GM19452 (cell line): ENCODE results near the gene SDK1.
"Not testable (repeated sequence)": the region's sequence is repeated elsewhere in the genome, so short reads cannot be mapped to it uniquely, and the experiment has no call there.

Source experiments
- ATAC-seq: cut with Tn5 transposase; IDR thresholded peaks from one replicate; pipeline ENCODE4 v1.9.1; 2021; ENCODE audit not compliant: unreplicated experiment

SDK1 gene

GRCh38 chr7:4226524-4226882 is 925.5 kb downstream of the SDK1 start:
- ATAC-seq: no peak

DNA sequence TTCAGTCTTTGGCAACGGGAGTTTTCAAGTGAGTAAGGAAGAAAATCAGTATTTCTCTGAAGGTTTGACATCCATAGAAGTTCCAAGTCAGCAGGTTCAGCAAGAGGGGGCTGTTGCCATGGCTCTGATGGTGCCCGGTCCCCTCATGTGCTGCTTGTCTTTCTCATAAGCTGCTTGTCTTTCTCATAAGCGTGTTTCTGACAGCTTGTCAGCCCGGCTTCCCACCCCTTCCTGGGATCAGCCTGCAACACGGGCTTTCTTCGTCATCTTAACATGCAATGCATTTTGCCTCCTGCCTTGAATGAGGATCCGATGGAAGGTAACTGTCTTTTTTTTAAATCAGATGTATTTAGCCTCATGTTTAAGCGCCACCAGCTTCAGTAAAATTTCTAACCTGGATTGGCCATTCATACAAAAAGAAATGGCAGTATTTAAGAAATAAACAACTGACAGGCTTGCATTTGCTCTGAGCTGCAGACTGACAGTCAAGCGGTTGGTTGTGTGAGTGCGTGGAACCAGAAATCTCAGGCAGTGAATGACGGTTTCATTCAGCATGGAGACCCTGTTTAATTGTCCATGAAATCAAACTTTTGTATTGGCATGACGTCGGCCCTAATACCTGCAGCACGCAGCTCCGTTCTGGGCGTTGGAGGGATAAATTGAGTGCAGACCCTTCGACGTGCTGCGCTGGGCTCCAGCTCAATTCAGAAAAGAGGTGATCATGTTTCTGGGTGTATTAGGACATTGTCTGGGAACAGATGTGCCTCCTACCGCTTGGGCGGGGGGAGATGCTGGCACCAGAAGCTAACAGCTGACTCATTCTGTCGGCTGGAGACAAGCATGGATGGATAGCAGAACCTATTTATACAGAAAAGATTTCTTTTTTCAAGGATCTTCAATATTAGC is 926.3 kb downstream of the SDK1 start:
- no peak for ATAC-seq

DNA sequence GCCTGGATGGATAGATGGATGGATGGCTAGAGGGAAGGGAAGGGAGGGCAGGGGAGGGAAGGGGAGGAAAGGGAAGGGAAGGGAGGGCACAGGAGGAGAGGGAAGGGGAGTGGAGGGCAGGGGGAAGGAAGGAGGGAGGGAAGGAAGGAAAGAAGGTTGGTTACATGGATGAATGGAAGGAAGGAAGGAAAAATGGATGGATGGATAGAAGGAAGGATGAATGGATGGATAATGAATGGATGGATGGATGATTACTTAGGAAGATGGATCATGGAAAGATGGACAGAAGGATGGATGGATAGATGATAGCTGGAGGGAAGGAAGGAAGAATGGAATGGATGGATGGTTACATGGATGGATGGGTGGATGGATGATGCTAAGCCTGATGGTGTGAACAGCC is 929.3 kb downstream of the SDK1 start:
- no peak for ATAC-seq

DNA sequence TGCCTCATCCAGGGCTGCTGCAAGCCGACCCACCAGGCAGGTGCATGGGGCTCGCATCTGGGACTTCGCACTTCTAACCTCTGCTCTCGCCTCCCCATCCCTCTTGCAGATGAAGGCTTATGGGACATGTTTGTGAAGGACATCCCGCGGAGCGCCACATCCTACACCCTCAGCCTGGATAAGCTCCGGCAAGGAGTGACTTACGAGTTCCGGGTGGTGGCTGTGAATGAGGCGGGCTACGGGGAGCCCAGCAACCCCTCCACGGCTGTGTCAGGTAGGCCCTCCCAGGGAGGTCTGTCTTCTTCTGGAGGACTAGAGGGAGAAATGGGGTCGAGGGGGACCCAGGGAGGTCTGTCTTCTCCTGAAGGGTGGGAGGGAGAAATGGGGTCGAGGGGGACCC is 932.1 kb downstream of the SDK1 start:
- no peak for ATAC-seq

GRCh38 chr7:4233621-4234497 is 932.8 kb downstream of the SDK1 start:
- ATAC-seq: no peak

- ATAC-seq: no peak
Observed at GRCh38 chr7:4234498-4234855, 933.4 kb downstream of the SDK1 start.

DNA sequence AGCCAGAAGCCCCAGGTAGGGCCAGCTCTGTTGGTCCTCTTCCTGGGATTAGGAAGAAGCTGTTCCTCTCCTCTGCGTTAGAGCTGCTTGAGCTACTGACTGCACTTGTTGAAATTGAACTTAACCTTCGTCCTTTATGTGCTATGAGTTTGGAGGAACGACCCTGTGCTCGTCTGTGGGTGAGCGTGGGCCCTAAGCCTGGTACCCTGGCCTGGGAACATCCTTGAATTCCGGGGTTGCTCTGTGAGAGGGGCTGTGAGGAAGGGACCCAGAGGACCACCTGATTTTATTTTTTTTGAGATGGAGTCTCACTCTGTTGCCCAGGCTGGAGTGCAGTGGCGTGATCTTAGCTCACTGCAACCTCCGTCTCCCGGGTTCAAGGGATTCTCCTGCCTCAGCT is 933.8 kb downstream of the SDK1 start:
- no peak for ATAC-seq

GRCh38 chr7:4235596-4235995 is 934.5 kb downstream of the SDK1 start:
- no peak for ATAC-seq

DNA sequence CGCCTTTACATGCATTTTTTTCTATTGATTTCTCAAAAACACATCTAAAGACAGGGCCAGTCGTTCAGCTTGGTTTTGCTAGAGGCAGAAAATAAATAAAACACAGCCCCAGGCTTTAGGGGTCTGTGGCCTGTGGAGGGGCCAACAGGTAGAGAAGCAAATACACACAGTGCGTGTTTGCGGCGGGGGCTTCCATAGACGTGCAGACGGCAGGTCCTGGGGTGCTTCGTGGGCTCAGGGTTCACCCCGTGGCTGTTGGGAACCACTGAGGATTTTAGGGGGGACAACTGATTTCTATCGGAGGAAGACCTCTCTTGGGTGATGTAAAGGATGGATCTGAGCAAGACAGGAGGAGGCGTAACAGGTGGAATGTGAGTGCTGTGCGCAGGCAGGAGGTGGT is 935.3 kb downstream of the SDK1 start:
- no peak for ATAC-seq

- ATAC-seq: not testable (repeated sequence)
Observed at GRCh38 chr7:4236873-4237272, 935.8 kb downstream of the SDK1 start.

DNA sequence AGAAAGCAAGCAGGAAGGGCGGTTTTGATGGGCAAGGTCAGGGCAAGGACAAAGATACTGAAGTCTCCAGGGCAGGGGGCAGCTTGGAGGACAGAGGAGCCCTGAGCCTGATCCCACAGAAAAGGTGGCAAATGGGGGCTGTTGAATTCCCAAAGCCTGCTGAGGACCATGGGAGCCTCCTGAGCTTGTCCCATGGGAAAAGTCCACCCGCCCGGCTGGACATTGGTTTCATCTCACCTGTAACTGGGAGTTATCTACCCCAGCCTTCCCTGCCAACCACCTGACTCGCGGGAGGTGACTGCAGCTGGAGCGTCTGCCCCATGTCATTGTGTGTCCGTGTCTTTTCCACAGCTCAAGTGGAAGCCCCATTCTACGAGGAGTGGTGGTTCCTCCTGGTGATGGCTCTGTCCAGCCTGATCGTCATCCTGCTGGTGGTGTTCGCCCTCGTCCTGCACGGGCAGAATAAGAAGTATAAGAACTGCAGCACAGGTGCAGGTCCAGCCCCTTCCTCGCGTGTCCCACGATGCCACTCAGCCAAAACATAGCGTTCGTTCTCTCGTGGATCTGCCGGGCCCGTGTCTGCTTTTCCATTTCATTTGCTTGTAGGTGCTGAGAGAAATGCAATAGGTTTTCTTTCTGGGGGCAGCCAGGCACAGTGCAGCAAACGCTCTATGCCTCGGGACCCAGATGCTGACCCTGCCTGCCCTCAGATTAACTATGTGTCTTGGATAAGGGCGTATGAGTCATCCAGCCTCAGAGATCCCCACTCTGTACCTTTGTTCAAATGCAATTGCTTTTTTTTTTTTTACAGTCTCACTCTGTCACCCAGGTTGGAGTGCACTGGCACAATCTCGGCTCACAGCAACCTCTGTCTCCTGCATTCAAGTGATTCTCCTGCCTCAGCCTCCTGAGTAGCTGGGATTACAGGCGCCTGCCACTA is 936.5 kb downstream of the SDK1 start:
- ATAC-seq: no peak

DNA sequence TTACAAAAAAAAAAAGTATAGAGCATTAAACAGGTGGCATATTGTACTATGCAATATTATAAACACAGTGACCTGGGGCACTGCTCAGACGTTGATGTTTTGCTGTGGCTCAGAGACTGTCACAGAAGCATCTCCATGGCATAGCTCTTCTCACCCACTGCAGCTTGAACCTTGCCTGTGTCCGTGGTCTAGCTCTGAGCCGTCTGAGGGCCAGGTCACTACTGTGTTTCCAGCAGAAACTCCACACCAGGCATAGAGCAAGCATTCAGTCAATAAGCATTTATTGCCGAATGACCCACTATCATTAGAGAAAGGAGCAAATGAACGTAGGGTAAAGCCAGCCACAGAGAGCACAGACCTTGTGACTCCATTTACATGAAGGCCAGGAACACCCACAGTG is 937.8 kb downstream of the SDK1 start:
- ATAC-seq: no peak

DNA sequence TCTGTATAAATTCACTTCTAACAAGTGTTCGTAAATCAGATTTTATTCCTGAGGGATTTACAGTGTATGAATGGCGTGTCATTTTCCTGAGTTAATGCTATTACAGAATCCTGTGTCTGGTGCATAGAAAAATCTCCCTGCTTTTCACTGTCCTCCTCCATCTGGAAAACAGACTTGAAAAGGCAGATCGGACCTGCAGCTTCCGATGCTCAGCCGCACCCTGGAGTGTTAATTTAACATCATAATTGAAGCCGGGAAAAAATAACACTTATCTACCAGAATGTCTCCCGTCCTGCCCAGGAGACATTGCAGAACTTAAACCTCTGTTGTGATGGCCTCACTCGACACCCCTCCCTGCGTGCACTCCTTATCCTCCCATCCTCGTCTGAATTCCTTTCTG is 939.0 kb downstream of the SDK1 start:
- no peak for ATAC-seq

DNA sequence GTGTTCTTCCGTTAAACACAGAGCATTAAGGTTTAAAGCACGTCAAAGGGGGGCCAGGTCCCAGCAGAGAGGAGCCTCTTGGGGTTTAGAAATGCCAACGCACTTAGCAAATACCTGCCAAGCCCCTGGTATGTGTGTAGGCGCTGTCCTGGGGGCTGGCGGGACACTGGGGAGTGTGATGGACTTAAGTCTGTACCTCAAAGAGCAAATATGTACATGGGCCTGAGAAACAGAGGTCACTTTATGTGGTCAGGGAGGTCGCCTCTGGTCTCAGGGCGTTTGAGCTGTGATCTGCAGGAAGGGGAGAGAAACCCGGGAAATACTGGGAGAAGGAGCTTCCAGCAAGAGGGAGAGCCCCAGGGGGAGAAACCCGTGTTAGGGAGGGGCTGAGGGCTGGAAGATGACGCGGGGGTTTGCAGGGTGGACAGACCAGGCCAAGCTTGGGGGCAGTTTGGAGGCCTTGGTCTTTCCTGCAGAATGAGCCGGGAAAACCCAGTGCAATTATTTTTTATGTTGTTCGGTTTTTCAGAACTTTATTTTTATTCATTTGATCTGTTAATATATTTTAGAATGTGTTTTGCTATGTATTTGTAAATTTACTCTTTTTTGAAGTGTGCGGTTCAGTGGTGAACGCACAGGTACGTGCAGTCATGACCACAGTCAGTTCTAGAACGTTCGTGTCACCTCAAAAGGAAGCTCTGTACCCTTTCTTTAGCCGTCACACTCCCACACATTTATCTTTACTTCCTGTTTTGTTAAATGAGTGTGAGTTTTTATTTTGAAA is 939.7 kb downstream of the SDK1 start:
- ATAC-seq: no peak

DNA sequence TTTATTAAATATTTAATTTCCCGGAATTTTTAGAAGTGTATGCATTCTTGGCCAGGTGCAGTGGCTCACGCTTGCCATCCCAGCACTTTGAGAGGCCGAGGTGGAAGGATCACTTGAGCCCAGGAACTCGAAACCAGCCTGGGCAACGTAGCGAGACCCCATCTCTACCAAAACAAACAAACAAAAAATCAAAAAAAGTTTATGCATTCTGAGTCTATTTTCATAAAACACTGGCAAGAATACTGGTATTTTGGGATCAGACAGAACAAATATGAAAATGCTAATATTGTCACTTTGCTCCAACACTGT is 940.2 kb downstream of the SDK1 start:
- ATAC-seq: no peak

DNA sequence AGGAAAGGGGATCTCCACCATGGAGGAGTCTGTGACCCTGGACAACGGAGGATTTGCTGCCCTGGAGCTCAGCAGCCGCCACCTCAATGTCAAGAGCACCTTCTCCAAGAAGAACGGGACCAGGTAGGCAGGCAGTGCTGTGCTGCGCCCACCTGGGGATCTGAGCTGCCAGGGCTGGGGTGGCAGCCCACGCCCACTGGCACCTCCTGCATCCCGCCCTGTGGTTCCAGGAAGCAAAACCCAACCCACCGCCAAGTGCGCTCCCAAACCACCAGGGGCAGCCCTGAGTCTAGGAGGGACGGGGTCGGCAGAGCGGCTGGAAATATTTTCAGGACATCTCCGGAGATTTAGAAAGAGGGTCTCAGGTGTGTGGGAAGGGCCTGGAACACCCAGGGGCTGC is 940.7 kb downstream of the SDK1 start:
- ATAC-seq: no peak

DNA sequence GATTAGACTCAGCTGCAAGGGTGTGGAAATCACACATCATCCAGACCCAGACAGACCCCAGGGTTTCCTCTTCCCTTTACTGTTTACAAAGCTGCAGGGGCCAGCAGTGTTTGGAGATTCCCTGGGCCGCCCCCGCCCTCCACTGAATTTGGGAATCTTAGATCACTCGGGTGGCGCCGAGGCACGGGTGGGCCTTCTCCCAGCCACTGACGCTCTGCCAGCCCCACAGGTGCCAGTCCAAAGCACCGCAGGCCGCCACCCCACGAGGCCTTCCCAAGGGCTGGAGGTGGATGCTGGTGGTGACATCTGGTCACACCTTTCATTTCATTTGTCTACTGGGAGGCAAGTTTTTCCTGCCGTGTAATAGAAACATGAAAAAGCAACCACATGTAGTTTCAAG is 941.7 kb downstream of the SDK1 start:
- no peak for ATAC-seq

DNA sequence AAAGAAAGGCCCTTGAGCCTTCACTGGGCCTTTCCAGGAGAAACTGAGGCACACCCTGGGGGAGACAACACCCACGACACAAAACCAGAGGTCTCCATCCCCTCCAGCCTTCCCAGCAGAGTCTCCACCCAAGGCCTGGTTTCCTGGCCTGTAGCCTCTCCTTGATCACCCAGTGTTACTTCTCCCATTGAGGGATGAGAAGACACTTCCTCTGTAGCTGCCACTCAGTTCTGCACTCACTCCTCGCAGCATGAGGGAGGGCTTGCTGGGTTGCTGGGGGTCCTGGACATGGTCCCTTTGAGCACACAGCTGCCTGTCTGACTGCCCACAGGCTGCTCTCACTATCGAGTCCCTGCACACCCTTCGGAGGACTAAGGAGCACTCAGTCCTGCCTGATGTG is 943.0 kb downstream of the SDK1 start:
- no peak for ATAC-seq

DNA sequence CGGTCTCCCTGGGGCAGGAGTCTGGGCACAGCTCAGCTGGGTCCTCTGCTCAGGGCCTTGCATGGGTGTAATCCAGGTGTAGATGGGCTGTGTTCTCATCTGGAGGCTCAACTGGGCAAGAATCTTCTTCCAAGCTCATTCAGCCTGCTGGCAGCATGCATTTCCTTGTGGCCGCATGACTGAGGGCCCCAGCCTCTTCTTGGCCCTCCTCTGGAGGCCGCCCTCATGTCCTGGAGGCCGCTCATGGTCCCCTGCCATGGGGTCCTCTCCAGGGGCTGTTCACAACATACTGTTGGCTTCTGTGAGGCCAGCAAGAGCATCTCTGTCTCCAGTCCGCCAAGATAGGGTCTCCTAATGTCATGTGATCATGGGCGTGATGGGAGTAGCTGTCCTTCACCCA is 943.6 kb downstream of the SDK1 start:
- no peak for ATAC-seq

DNA sequence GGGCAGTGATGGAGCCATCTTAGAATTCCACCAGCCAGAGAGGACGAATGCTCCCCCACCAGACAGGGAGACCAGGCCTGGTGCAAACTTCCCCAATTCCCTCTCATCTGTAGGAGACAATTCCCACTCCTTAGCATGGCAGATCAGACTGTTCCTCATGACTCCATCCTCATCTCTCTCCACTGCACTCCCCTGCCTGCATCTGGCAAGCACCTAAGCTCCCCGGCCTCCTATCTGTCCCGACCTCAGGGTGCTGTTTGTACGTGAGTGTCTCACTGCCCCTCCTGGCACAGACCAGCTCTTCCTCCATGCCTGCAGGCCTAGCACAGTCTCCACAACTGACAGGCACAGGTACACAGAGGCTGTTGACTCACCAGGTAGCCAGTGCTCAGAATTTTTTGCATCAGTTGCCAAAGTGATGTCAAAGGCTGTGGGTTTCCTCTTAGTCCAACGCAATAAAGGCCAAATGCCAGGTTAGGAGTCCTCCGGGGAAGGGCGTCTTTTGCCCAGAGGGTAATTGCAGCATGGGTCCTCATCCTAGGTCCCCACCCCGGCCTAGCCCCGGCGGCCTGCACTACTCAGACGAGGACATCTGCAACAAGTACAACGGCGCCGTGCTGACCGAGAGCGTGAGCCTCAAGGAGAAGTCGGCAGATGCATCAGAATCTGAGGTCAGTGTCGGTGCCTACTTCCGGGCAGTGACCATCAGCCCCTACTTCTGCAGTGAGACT is 944.2 kb downstream of the SDK1 start:
- no peak for ATAC-seq
